Ovary (tissue), 9 donors: ENCODE results near the gene TMA7. TPM values are rescaled to one million over a fixed set of nuclear protein-coding genes. Genes with fewer than 3 reads are reported as not detected.

ENCODE experiments used
- DNase-seq, 5 donors: peaks; one replicate each; pipeline ENCODE4 v3.0.0-alpha.2; 2019 to 2020
- H3K27ac ChIP-seq, 2 donors: fragments of 200-600 bp; one replicate each; pipeline versions ENCODE4 v1.5.1 to v1.8.0; 2019 to 2022
- H3K27me3 ChIP-seq: fragments of 200-600 bp; one replicate; pipeline ENCODE4 v1.8.0; 2022
- H3K36me3 ChIP-seq: fragments of 200-600 bp; sonication (generic); one replicate; pipeline ENCODE4 v1.5.1; 2019
- H3K4me1 ChIP-seq: one replicate; pipeline ENCODE4 v1.8.1; 2013; ENCODE audit warnings: mild to moderate bottlenecking, moderate library complexity; ENCODE audit not compliant: insufficient read depth
- H3K4me3 ChIP-seq: fragments of 200-600 bp; sonication (generic); one replicate; pipeline ENCODE4 v1.5.1; 2017
- H3K9me3 ChIP-seq, 2 donors: fragments of 200-600 bp in 1 of 2; sonication (generic) in 1 of 2; one replicate each; pipeline versions ENCODE4 v1.5.1 to v1.8.1; 2013 to 2019; ENCODE audit warnings: mild to moderate bottlenecking in 1 of 2, moderate library complexity in 1 of 2
- CTCF ChIP-seq, 3 donors: fragments of 450-650 bp in 2 of 3; fragments of 200-600 bp in 1 of 3; IDR thresholded peaks; one replicate each; pipeline versions ENCODE4 v1.5.1 to v1.8.0; 2016 to 2022; ENCODE audit warnings: antibody characterized with exemption in 3 of 3, mild to moderate bottlenecking in 1 of 3
- EP300 ChIP-seq: sonication (generic); formaldehyde crosslinking; IDR thresholded peaks from one replicate; pipeline ENCODE4 v1.6.1; 2017; ENCODE audit warnings: antibody characterized with exemption
- POLR2A ChIP-seq: fragments of 450-650 bp; IDR thresholded peaks from one replicate; pipeline ENCODE4 v1.6.1; 2017; ENCODE audit warnings: antibody characterized with exemption, mild to moderate bottlenecking, moderate library complexity
- whole genome bisulfite sequencing, 3 donors: extraction: QIAGEN DNeasy Blood & Tissue Kit in 1 of 3; methylation state at CpG; one replicate each; pipeline versions ENCODE4 v1.1.5 to v1.1.7; 2013 to 2017; 5-methylcytosine and 5-hydroxymethylcytosine counted together
- intact Hi-C, 4 donors: fragments of 100-400 bp; cut with DNase I; formaldehyde crosslinking; loops; one replicate each; pipeline versions ENCODE4 v1.11.0 to v1.15.1; 2022 to 2023
- polyA plus RNA-seq, 2 donors: library from polyadenylated mRNA; stranded (reverse); fragments of 200-250 nt in 1 of 2; fragments of 350-450 nt in 1 of 2; fragmentation: Illumina TruSeq in 1 of 2; extraction: RNeasy Lipid Tissue Mini Kit (QIAGEN cat#74804) in 1 of 2; gene quantifications; one replicate each; pipeline ENCODE4 v1.2.3, GENCODE V29; 2013 to 2014
- total RNA-seq, 7 donors: library from RNA; depleted of rRNA in 2 of 7; stranded (reverse); fragments of >200 nt in 2 of 7; fragmentation: NEBNext Ultra II Directional in 3 of 7; extraction: Animal tissue kit (Norgen Biotek cat#: 25700) in 3 of 7; gene quantifications; one replicate each; pipeline versions ENCODE4 v1.1.0 to v1.2.4, GENCODE V29; 2016 to 2023
- donor health status: DM: no; HTN: no; CAD: no; lungs with moderate emphysema.
- donor health status: DM: no; HTN: no; CAD: no.
- donor health status: Bipolar disorder and iron deficiency.
- donor health status: DM: yes; HTN: yes; CAD: no.
- donor health status: DM: no; HTN: no; CAD: no.
- donor health status: DM: yes; HTN: yes; CAD: no.

The TMA7 gene
- total and polyA plus RNA-seq, 9 donors: 138 to 380 (median 222) TPM

- DNase-seq: no peak
- TF ChIP-seq POLR2A (no peak), CTCF (IDR thresholded peaks at IDR 0.05) (no peak), EP300 (no peak)
- WGBS, 3 donors: 63 to 72% (median 70%) methylated on average over 6 of the region's 6 CpGs
Measured at GRCh38 chr3:48445277-48445882, 5.3 kb downstream of the TMA7 start.

GRCh38 chr3:48446043-48446424 lies 6.0 kb downstream of the TMA7 start:
- 11 to 12% (median 12%) methylated on average over 6 of the region's 6 CpGs for WGBS, 3 donors
- intact Hi-C loops: no loop called here
- no peaks in the 10 kb centered on the region for H3K27me3 ChIP-seq
- H3K36me3 ChIP-seq: no peaks in the 10 kb centered on the region
- peaks cover 4% of the 10 kb centered on the region for H3K4me1 ChIP-seq
- no peaks in the 10 kb centered on the region for H3K9me3 ChIP-seq
- no peak for DNase-seq
- H3K4me3 ChIP-seq: peak overlapping the region; percentile 58
- TF ChIP-seq EP300: no peak
- no peak for TF ChIP-seq CTCF (IDR thresholded peaks at IDR 0.05)
- TF ChIP-seq POLR2A: no peak
- H3K27ac ChIP-seq: peak overlapping the region; percentile 11 to 80

More at GRCh38 chr3:48445277-48445882, 5.3 kb downstream of the TMA7 start:
- H3K27ac ChIP-seq: no peak overlapping the region
- H3K36me3 ChIP-seq: no peaks in the 10 kb centered on the region
- H3K27me3 ChIP-seq: no peaks in the 10 kb centered on the region
- H3K4me3 ChIP-seq: no peak overlapping the region
- peaks cover 4% of the 10 kb centered on the region for H3K4me1 ChIP-seq
- H3K9me3 ChIP-seq: no peaks in the 10 kb centered on the region
- intact Hi-C loops: no loop called here

- H3K9me3 ChIP-seq: no peaks in the 10 kb centered on the region
- TF ChIP-seq EP300: no peak
- peak; percentile 87 for TF ChIP-seq POLR2A
- TF ChIP-seq CTCF (IDR thresholded peaks at IDR 0.05): peak in 1 of 3 donors; percentile 27
- peaks cover 4% of the 10 kb centered on the region for H3K4me1 ChIP-seq
- no peaks in the 10 kb centered on the region for H3K27me3 ChIP-seq
- H3K4me3 ChIP-seq: peak within 1 kb of the TSS; percentile 58
- DNase-seq: peak; percentile 84 to 93 (median 89)
- H3K27ac ChIP-seq: peak within 1 kb of the TSS; percentile 71 to 80
- WGBS, 3 donors: 0% methylated on average over 25 to 91 of the region's 91 CpGs
- intact Hi-C loops: no loop called here
- no peaks in the 10 kb centered on the region for H3K36me3 ChIP-seq
Measured at GRCh38 chr3:48446425-48447193, 6.6 kb downstream of the TMA7 start, which contains the start of gene ATRIP. Gene ATRIP, plus strand, starts transcription at chr3:48446737. Its CDS starts 109 bp downstream, at chr3:48446846.

- H3K27me3 ChIP-seq: no peaks in the 10 kb centered on the region
- TF ChIP-seq EP300: no peak
- TF ChIP-seq POLR2A: no peak
- no peak for TF ChIP-seq CTCF (IDR thresholded peaks at IDR 0.05)
- H3K4me1 ChIP-seq: peaks cover 4% of the 10 kb centered on the region
- no peak for DNase-seq
- H3K9me3 ChIP-seq: no peaks in the 10 kb centered on the region
- intact Hi-C loops: no loop called here
- H3K36me3 ChIP-seq: no peaks in the 10 kb centered on the region
- H3K4me3 ChIP-seq: no peak overlapping the region
- 52 to 72% (median 57%) methylated on average over 1 of the region's 1 CpG for WGBS, 3 donors
- H3K27ac ChIP-seq: no peak overlapping the region
Measured at GRCh38 chr3:48451270-48451669, 11.2 kb downstream of the TMA7 start.
